HepG2 (cell line): ENCODE results near the gene MCRIP2. TPM values are rescaled to one million over a fixed set of nuclear protein-coding genes. Genes with fewer than 3 reads are reported as not detected.
A peak's percentile ranks its signal among the peaks of the same experiment; 100 is the strongest.

Experiments
- ATF7-NPFF ChIP-seq: sonication (generic); formaldehyde crosslinking; IDR thresholded peaks from 2 replicates; pipeline ENCODE4 v1.8.1; 2023; ENCODE audit warnings: mild to moderate bottlenecking, low read depth, missing genetic modification reagents, moderate library complexity
- BRCA1 ChIP-seq: sonication (generic); formaldehyde crosslinking; IDR thresholded peaks from 2 replicates; pipeline ENCODE4 v1.4.0; 2020; ENCODE audit warnings: missing genetic modification reagents
- CEBPB ChIP-seq: IDR thresholded peaks from 2 replicates; pipeline ENCODE4 v1.6.1; 2011; ENCODE audit warnings: low read depth, low read length, improper control_type of control experiment, borderline replicate concordance
- CHCHD3 ChIP-seq: sonication (generic); formaldehyde crosslinking; IDR thresholded peaks from 2 replicates; pipeline ENCODE4 v1.8.0; 2022; ENCODE audit warnings: mild to moderate bottlenecking, missing genetic modification reagents, moderate library complexity
- CHD4 ChIP-seq: fragments of 200-600 bp; sonication (generic); IDR thresholded peaks from 2 replicates; pipeline ENCODE4 v1.7.0; 2017; ENCODE audit warnings: mild to moderate bottlenecking, low read length, borderline replicate concordance
- DZIP1 ChIP-seq: sonication (generic); formaldehyde crosslinking; IDR thresholded peaks from 2 replicates; pipeline ENCODE4 v1.5.0; 2020; ENCODE audit warnings: mild to moderate bottlenecking, missing genetic modification reagents
- IRF2 ChIP-seq: IDR thresholded peaks from 2 replicates; pipeline ENCODE4 v1.6.1; 2018; ENCODE audit warnings: missing genetic modification reagents, missing compliant biosample characterization
- NCOA5 ChIP-seq: sonication (generic); formaldehyde crosslinking; IDR thresholded peaks from 2 replicates; pipeline ENCODE4 v1.4.0; 2020; ENCODE audit warnings: missing genetic modification reagents
- SMYD3 ChIP-seq: sonication (generic); formaldehyde crosslinking; IDR thresholded peaks from 2 replicates; pipeline ENCODE4 v1.8.1; 2023; ENCODE audit warnings: mild to moderate bottlenecking, missing genetic modification reagents
- TCF12 ChIP-seq, 2 experiments: fragments of 450-650 bp in 1 of 2; sonication (generic) in 1 of 2; formaldehyde crosslinking in 1 of 2; IDR thresholded peaks; 2 replicates each; pipeline versions ENCODE4 v1.6.1 to v1.8.0; 2017 to 2022; ENCODE audit warnings: antibody characterized with exemption in 1 of 2, mild to moderate bottlenecking in 1 of 2, missing genetic modification reagents in 1 of 2, moderate library complexity in 1 of 2
- YEATS2 ChIP-seq: sonication (generic); formaldehyde crosslinking; IDR thresholded peaks from 2 replicates; pipeline ENCODE4 v1.4.0; 2020; ENCODE audit warnings: missing genetic modification reagents, borderline replicate concordance
- ZBTB3 ChIP-seq: sonication (generic); formaldehyde crosslinking; IDR thresholded peaks from 2 replicates; pipeline ENCODE4 v1.4.0; 2020; ENCODE audit warnings: low read depth, mild to moderate bottlenecking, moderate library complexity, missing genetic modification reagents, borderline replicate concordance
- ZNF382 ChIP-seq: sonication (generic); formaldehyde crosslinking; IDR thresholded peaks from 2 replicates; pipeline ENCODE4 v1.5.0; 2020; ENCODE audit warnings: missing genetic modification reagents, mild to moderate bottlenecking, borderline replicate concordance
- ZNF510 ChIP-seq: sonication (generic); formaldehyde crosslinking; IDR thresholded peaks from 2 replicates; pipeline ENCODE4 v1.4.0; 2020; ENCODE audit warnings: low read depth, mild to moderate bottlenecking, missing genetic modification reagents
- ZNF574 ChIP-seq: sonication (generic); formaldehyde crosslinking; IDR thresholded peaks from 2 replicates; pipeline ENCODE4 v1.4.0; 2020; ENCODE audit warnings: missing genetic modification reagents
- ZNF841 ChIP-seq: sonication (generic); formaldehyde crosslinking; IDR thresholded peaks from 2 replicates; pipeline ENCODE4 v1.8.1; 2023; ENCODE audit warnings: missing genetic modification reagents, borderline replicate concordance
- ZNF850 ChIP-seq: sonication (generic); formaldehyde crosslinking; conservative IDR thresholded peaks from 2 replicates; pipeline ENCODE4 v1.9.0; 2021; ENCODE audit warnings: mild to moderate bottlenecking, missing genetic modification reagents
- ZSCAN21 ChIP-seq: sonication (generic); formaldehyde crosslinking; IDR thresholded peaks from 2 replicates; pipeline ENCODE4 v1.8.0; 2022; ENCODE audit warnings: mild to moderate bottlenecking, missing genetic modification reagents, moderate library complexity, borderline replicate concordance
- polyA plus RNA-seq, 8 experiments: library from polyadenylated mRNA; depleted of rRNA in 3 of 8; stranded (reverse) in 7 of 8; unstranded in 1 of 8; fragments of >200 nt; fragmentation: Illumina TruSeq in 4 of 8; extraction: Trizol in 4 of 8; gene quantifications; 2 replicates each; pipeline versions ENCODE4 v1.2.1 to v1.2.3, GENCODE V29; 2011 to 2016; ENCODE audit warnings: low read depth in 4 of 8, missing spikeins in 1 of 8, mixed read lengths in 1 of 8; ENCODE audit not compliant: insufficient read depth in 1 of 8
- total RNA-seq, 5 experiments: library from RNA; depleted of rRNA; stranded (reverse); fragments of >200 nt; fragmentation: Illumina TruSeq; extraction: Trizol; gene quantifications; 2 replicates each; pipeline ENCODE4 v1.2.3, GENCODE V29; 2016; ENCODE audit warnings: low read depth in 1 of 5
- TF ChIP-seq, protein P1 (sequence below): IDR thresholded peaks from 2 replicates; pipeline ENCODE4 v1.6.1; 2016; ENCODE audit warnings: missing compliant biosample characterization, missing genetic modification reagents, borderline replicate concordance

The MCRIP2 gene
- total and polyA plus RNA-seq, 2 of the 13 experiments (the other 11 are each of a cell fraction or from before 2014, with no cell fraction given) = 39.6 to 76.7 TPM

DNA sequence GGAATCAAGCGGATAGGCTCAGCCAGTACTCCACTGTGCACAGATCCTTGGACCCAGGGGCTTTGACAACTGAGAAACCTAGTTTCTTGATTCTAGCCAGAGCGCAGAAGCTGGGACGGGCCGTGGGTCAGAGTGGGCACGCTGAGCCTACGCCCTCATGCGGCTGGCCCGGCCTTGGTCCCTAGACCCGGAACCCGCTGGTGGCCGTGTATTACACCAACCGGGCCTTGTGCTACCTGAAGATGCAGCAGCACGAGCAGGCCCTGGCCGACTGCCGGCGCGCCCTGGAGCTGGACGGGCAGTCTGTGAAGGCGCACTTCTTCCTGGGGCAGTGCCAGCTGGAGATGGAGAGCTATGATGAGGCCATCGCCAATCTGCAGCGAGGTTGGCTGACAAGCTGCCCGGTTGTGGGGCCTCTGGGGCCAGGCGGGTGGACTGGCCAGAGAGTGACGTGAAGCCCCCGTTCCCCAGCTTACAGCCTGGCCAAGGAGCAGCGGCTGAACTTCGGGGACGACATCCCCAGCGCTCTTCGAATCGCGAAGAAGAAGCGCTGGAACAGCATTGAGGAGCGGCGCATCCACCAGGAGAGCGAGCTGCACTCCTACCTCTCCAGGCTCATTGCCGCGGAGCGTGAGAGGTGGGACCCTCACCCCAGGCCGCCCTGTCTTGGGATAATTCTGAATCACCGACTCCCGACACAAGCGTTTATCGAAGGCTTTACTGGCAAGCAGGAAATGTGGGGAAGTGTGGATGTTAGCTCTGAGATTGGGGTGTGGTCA is 39.5 kb downstream of the MCRIP2 start (continued):
- TF ChIP-seq ZNF574 (CRISPR knock-in tag) (peak; percentile 83), NCOA5 (CRISPR knock-in tag) (no peak), ZSCAN21 (CRISPR knock-in tag) (peak; percentile 64; the same call in 1 of the 2 replicates), ZNF841 (CRISPR knock-in tag) (no peak), BRCA1 (no peak), CHD4 (no peak), CHCHD3 (CRISPR knock-in tag) (0 out of 2 replicates have a peak, but pooled peaks have one; percentile 20), TCF12 (IDR thresholded peaks at IDR 0.05) (no peak), TCF12 (CRISPR knock-in tag; IDR thresholded peaks at IDR 0.05) (no peak; the same call in 1 of the 2 replicates), YEATS2 (CRISPR knock-in tag) (no peak), ATF7-NPFF (CRISPR knock-in tag) (no peak), DZIP1 (0 out of 2 replicates have a peak, but pooled peaks have one; percentile 20), ZNF510 (CRISPR knock-in tag) (no peak), ZBTB3 (CRISPR knock-in tag) (no peak), SMYD3 (CRISPR knock-in tag) (no peak), IRF2 (CRISPR knock-in tag) (no peak), ZNF382 (CRISPR knock-in tag) (no peak), CEBPB (no peak), ZNF850 (CRISPR knock-in tag) (no peak)
- TF ChIP-seq, protein P1, sequence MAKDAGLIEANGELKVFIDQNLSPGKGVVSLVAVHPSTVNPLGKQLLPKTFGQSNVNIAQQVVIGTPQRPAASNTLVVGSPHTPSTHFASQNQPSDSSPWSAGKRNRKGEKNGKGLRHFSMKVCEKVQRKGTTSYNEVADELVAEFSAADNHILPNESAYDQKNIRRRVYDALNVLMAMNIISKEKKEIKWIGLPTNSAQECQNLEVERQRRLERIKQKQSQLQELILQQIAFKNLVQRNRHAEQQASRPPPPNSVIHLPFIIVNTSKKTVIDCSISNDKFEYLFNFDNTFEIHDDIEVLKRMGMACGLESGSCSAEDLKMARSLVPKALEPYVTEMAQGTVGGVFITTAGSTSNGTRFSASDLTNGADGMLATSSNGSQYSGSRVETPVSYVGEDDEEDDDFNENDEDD = no peak
